Brain microvascular endothelial cell (primary cell): Measurements from ENCODE around the gene B4GALNT3.

ENCODE experiments used
- DNase-seq: peaks from one replicate; pipeline ENCODE4 v3.0.0-alpha.2; 2020
- H3K27ac ChIP-seq: fragments of 250-450 bp; sonication (Bioruptor Pico); 2 replicates; pipeline ENCODE4 v1.5.1; 2020; ENCODE audit warnings: mild to moderate bottlenecking, moderate library complexity
- H3K27me3 ChIP-seq: fragments of 250-450 bp; sonication (Bioruptor Pico); replicated peaks from 2 replicates; pipeline ENCODE4 v1.5.1; 2020; ENCODE audit warnings: mild to moderate bottlenecking
- H3K36me3 ChIP-seq: fragments of 250-450 bp; sonication (Bioruptor Pico); replicated peaks from 2 replicates; pipeline ENCODE4 v1.5.1; 2020; ENCODE audit warnings: mild to moderate bottlenecking
- H3K4me3 ChIP-seq: 2 replicates; pipeline ENCODE4 v1.5.1; 2011; ENCODE audit warnings: low read depth, mild to moderate bottlenecking, control low read depth, low read length, moderate library complexity
- CTCF ChIP-seq: IDR thresholded peaks from 2 replicates; pipeline ENCODE4 v1.5.1; 2011; ENCODE audit warnings: low read depth, mild to moderate bottlenecking, moderate library complexity, low read length, control low read depth, inconsistent platforms; ENCODE audit errors: missing control alignments
- in situ Hi-C: cut with HindIII; loops from 2 replicates; pipeline ENCODE4 v1.10.0; 2017; ENCODE audit warnings: low sequenced_read_pairs, low pct_ligation_motif_present

The B4GALNT3 gene

DNA sequence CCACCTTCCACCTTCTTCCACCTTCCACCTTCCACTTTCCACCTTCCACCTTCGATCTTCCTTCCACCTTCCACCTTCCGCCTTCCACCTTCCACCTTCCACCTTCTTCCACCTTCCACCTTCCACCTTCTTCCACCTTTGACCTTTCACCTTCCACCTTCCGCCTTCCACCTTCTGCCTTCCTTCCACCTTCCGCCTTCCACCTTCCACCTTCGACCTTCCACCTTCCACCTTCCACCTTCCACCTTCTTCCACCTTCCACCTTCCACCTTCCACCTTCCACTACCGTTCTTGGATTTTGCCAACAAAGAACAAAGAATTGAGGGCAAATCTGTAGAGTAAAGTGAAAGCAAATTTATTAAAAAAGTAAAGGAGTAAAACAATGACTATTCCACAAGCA lies 53.2 kb downstream of the B4GALNT3 start:
- TF ChIP-seq CTCF: no peak

GRCh38 chr12:513446-513845 lies 53.7 kb downstream of the B4GALNT3 start:
- no peak overlapping the region for H3K27ac ChIP-seq
- in situ Hi-C loops: no loop called here
- peaks cover 7% of the 10 kb centered on the region for H3K27me3 ChIP-seq
- no peak overlapping the region for H3K4me3 ChIP-seq
- no peak for TF ChIP-seq CTCF
- no peaks in the 10 kb centered on the region for H3K36me3 ChIP-seq
- no peak for DNase-seq

More for the DNA sequence above, 53.2 kb downstream of the B4GALNT3 start:
- Histone ChIP-seq H3K27ac (no peak overlapping the region), H3K4me3 (no peak overlapping the region), H3K27me3 (peaks cover 5% of the 10 kb centered on the region), H3K36me3 (no peaks in the 10 kb centered on the region)
- in situ Hi-C loops: no loop called here
- no peak for DNase-seq

DNA sequence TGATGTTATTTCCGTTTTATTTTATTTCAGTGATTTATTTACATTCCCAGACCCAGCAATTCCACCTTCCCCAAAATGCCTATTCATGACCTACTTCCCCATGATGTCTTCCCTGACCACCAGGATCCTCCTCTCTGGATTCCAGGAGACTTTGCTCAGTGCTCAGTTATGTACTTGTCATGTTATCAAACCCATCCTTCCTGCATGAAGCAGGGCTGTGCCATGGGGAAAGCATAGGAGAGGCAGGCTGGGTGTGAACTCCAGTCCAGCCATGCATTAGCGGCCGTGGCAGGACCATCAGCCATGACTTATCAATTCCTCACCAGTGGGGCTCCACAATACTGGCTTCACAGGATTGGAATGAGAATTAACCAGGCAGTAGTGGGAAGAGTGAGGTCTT lies 57.8 kb downstream of the B4GALNT3 start:
- DNase-seq: no peak
- in situ Hi-C loops: no loop called here
- TF ChIP-seq CTCF: no peak
- H3K36me3 ChIP-seq: no peaks in the 10 kb centered on the region
- no peak overlapping the region for H3K4me3 ChIP-seq
- no peak overlapping the region for H3K27ac ChIP-seq
- peaks cover 15% of the 10 kb centered on the region for H3K27me3 ChIP-seq

DNA sequence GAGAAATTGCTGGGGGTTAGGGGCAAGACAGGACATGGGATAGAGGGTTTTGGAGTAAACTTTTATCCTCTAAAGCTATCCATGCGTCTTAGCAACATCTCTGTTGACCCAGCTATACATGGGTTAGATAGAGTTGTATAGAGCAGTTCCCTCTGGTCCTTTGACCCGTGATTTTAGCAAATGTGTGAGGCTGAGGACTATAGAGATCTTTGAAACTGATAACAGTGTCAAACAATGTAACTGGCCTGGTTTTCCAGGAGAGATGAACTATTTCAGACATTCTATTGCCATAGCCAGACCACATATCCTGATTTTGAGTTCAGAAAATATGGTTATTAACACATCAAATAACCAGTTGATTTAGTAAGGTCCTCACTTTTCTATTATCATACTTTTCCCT lies 60.4 kb downstream of the B4GALNT3 start:
- in situ Hi-C loops: no loop called here
- no peak overlapping the region for H3K27ac ChIP-seq
- TF ChIP-seq CTCF: no peak
- H3K36me3 ChIP-seq: no peaks in the 10 kb centered on the region
- no peak for DNase-seq
- no peak overlapping the region for H3K4me3 ChIP-seq
- peaks cover 15% of the 10 kb centered on the region for H3K27me3 ChIP-seq

- DNase-seq: no peak
- in situ Hi-C loops: no loop called here
- H3K27ac ChIP-seq: no peak overlapping the region
- H3K36me3 ChIP-seq: no peaks in the 10 kb centered on the region
- H3K27me3 ChIP-seq: peaks cover 10% of the 10 kb centered on the region
- H3K4me3 ChIP-seq: no peak overlapping the region
- TF ChIP-seq CTCF: no peak
Measured at GRCh38 chr12:522692-523378, 63.1 kb downstream of the B4GALNT3 start.
